Endometrium (tissue), 2 donors: ENCODE measurements around the gene RBP4.

Source experiments
- FAIRE-seq: peaks from 2 replicates; lab custom pipeline; 2012; peaks lifted over from hg19 to GRCh38; lab: Jason Lieb, UNC
- donor health status: control.
- donor health status: control.

RBP4 gene

GRCh38 chr10:93601146-93601773 lies at the start of gene RBP4:
TSS of gene RBP4 (minus strand) at chr10:93601235. CDS start at chr10:93601028, 207 bp downstream.
- no peak for FAIRE-seq

- FAIRE-seq = no peak
Observed at GRCh38 chr10:93639791-93640190, 38.8 kb upstream of the RBP4 start.

- FAIRE-seq = no peak
Observed at GRCh38 chr10:93630625-93631557, 29.9 kb upstream of the RBP4 start.

- FAIRE-seq = no peak
Observed at GRCh38 chr10:93629647-93630305, 28.7 kb upstream of the RBP4 start.

GRCh38 chr10:93628858-93629257 lies 27.8 kb upstream of the RBP4 start:
- no peak for FAIRE-seq

DNA sequence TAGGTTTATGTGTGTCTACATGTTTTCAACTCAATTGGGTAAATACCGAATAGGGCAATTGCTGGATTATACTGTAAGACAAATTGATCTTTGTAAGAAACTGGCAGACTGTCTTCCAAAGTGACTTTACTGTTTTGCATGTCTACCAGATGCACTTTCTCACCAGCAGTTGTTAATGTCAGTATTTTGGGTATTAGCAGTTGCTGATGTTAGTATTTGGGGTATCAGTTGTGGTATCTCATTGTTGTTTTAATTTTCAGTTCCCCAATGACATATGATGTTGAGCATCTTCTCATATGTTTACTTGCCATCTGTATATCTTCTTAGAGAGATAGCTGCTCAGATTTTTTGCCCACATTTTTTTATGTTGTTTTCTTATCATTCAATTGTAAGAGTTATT lies 21.9 kb upstream of the RBP4 start:
- no peak for FAIRE-seq

DNA sequence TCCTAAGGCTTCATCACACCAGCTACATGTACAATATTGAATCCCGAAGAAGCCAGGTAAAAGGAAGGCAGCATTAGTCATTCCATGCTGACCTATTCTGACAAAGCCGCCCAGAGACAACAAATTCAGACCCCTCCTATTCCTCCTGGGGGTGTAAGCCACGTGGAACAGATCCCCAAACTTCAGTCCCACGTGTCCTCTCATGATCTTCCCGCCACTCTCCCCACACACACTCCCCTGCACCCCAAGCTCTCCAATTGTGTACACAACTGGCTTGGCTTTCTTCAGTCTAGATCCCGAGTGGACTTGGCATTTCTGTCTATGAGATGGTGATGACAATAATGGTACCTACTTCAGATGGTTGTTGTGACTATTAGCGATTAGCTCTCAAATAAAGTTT lies 19.9 kb upstream of the RBP4 start:
- FAIRE-seq = no peak

DNA sequence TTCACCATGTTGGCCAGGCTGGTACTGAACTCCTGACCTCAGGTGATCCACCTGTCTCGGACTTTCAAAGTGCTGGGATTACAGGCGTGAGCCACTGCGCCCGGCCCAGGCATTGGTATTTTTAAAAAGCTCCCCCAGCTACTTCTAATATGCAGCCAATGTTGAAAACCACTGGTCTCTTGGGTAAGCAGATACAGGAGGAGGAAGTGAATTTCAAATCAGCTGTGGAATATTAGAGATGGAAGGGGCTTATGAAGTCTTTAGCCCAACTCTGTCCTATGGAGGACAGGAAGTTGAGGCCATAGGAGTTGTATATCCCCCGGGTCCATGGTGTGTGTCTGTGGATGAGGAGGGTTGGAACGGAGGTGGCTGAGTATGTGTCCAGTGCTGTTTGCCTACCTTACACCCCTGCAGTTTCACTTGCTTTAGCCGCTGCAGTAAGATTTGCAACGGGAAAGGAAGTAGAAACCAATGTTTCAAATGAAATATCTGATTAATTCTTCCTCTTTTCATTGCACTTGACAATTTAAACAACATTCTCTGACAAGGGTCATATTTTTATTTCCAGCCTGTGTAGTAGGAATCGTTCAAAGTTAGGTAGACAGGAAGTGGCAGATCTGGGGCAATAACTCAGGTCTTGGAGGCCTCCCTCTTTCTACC lies 14.7 kb upstream of the RBP4 start:
- no peak for FAIRE-seq

DNA sequence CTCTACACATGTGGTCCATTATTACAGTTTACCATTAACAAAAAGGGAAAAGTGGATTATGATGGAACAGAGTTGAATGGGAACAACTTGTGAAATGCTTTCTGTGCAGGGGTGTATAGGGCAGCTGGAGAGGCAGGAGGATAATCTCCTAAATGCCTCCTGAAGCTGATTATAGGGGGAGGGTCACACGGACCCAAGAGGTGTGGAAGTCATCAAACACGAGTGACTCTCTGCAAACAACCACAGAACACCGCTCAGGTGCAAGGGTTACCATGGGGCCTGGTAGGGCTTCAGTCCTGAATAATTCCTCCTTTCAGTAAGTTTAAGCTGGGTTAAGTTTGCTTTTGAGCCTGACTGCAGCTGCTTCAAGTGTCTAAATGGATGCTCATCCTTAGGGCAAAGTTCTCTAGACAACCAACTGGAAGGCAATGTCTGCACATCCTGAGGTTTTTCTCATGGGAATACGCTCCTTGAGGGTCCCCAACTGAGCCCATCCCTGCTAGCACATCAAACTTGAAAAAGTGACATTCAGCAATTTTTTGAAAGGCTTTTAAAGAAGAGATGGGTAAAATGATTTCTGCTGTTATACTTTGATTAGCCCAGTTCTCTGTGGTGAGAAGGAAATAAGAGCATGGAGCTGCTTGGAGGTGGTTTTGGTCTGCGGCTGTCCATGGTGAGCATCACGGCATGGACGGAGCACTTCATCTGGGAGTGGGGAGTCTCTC lies 13.2 kb upstream of the RBP4 start:
- FAIRE-seq = no peak

DNA sequence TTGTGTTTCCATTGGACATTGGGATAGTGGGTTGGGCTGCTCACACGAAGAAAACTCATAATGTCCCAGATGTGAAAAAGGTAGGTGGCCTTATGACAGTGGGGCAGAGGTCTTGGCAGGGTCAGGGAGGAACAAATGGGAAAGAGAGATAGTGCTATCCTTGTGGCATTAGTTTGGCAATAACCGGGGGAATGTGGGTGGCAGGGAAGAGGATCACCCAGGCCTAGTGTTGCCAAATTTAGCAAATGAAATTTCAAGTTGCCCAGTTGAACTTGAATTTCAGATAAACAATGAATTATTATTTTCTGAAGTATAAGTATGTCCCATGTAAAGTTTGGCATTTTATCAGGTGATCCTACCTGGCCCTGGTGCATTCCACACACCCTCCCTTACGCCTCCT lies 12.1 kb upstream of the RBP4 start:
- FAIRE-seq = no peak

DNA sequence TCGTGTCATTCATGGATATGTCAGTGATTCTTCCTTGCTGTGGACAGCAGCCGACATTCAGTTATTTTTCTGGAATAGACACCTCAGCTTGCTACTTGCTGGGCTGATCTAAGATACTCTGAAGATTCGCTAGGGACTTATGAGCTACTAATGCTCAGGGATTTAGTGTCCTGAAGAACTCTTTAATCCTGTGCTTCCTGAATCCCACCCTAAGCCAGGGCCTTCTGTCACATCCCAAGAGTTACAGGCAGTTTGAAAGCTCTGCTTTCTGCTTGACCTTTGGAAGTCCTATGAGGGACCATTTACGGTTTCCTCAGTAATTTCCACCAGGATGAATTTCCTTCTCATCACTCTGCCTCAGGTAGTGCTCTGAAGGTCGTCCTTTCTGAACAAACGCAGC lies 11.3 kb upstream of the RBP4 start, which contains the start of gene PDE6C:
PDE6C (plus strand) TSS at position 227 of the 400 bp plus-strand sequence. CDS start 189 bp downstream, outside the sequence.
- no peak for FAIRE-seq

DNA sequence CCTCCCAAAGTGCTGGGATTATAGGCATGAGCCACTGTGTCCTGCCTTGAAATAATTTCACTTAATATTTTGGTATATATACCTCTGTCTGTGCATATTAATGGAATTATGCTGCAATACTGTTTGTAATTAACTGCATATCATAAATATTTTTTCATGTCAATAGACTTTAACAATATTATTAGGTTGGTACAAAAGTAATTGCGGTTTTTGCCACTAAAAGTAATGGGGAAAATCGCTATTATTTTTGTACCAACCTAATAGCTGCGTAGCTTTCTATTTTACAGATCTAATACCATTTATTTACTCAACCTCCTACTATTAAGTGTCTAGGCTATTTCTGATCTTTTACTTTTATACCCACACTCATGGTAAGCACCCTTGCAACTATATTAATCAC lies 7.4 kb upstream of the RBP4 start:
- no peak for FAIRE-seq

GRCh38 chr10:93604146-93604545 lies 3.1 kb upstream of the RBP4 start:
- FAIRE-seq = no peak

- no peak for FAIRE-seq
Observed at GRCh38 chr10:93603023-93603422, 2.0 kb upstream of the RBP4 start.

GRCh38 chr10:93601774-93602162 lies 733 bp upstream of the RBP4 start:
- no peak for FAIRE-seq

DNA sequence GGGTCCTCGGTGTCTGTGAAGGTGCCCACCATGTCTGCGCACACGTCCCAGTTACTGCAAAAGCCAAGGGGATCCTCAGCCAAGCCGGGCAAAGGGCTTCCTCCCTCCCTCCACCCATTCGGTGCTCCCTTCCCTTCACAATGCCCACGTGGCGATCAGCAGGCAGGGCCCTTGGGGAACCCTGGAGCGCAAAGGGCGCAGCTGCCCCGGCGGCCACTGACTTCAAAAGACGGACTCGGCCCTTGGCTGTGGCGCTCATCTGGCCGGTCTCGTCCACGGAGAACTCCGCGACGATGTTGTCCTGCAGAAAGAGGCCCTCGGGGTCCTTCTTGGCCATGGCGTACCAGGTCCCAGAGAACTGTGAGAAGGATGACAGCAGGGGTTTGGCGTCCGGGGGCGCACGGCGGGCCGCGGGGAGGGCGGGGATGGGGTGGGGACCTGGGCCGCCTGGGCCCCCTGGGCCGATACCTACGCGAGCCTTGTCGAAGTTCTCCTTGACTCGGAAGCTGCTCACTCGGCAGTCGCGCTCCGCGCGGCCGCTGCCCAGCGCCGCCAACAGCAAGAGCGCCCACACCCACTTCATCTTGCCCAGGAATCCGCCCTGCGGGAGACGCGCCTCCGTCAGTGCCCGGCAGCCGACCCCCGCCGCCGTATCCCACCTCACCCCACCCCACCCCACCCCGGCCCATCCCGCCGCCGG lies 439 bp downstream of the RBP4 start:
- FAIRE-seq = no peak

DNA sequence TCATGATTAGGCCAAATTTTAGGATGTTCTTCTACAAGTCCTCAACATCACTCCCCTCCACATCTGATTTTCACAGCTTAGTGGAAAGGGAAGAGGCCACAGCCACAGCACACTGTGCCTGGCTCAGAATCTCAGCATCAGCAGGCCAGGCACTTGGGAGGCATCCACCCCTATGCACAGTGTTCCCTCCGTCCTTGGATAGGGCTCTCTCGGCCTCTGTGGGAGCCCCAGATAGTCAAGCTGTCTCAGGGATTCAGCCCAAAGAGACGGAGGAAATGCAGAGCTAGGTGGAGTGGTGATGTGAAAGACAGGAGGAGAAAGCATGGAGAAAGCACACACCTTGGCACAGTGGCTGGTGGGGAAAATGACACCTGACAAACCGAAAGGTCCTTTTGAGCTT lies 1.3 kb downstream of the RBP4 start:
- FAIRE-seq = no peak

DNA sequence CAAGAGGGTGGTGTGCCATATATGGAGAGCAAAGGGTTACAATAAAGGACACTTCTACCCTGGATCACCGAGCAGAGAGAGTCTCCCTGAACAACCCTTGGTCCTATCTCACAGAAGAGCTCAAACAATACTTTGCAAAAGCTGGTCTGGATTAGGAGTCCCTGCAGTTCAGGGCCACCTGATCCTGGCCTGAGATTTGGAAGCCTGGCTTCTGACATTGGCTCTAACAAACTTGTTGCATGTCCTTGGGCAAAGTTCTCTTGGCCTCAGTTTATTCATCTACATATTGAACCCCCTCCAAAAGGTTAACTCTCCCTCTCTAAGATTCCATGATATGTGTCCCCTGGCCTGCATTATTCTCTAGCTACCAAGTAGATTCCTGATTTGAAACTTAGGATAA lies 1.7 kb downstream of the RBP4 start:
- FAIRE-seq = no peak

DNA sequence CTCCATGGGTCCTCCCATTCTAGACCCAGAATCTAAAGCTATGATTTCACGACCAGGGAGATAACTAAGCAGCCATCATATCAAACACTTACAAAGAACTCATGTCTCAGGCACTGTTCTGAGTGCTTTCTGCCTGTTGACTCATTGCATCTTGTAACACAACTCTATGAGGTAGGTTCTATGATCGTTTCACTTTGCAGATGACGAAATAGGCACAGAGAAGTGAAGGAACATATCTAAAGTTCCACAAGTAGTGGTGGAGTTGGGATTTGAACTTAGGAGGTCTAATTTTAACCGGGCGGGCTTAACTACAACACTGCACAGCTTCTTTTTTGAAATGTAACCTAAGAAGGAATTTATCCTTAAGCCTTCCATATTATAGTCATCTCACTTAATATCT lies 2.9 kb downstream of the RBP4 start:
- FAIRE-seq = no peak

GRCh38 chr10:93597075-93597599 lies 3.9 kb downstream of the RBP4 start:
- FAIRE-seq = no peak

DNA sequence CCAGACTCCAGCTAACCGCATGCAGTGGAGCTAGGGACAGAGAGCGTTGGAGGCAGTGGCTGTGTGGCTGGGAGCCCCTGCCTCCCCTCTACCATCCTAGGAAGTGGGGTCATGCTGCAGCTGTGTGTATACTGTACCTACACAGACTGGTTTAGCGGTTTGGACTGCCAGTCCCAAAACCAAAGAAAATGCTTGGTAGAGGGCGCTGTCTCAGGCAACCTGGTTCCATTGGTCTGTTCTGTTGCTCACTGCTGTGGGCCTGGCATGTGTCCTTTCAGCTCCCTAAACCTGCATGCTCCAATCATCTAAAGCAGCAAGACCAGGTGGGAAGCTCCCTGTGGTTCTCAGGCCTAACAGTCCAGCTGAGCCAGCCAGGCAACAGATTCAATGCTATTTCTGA lies 4.5 kb downstream of the RBP4 start:
- FAIRE-seq = no peak
